Natural killer cell (primary cell): ENCODE measurements around the gene PRPF39. TPM values are rescaled to one million over a fixed set of nuclear protein-coding genes. Genes with fewer than 3 reads are reported as not detected.

Experiments
- ATAC-seq, 3 donors: fragments of 150-1000 bp in 2 of 3; fragments of 200-7000 bp in 1 of 3; cut with Tn5 transposase; 1 replicate in 1 of 3; 2 replicates in 2 of 3; pipeline ENCODE4 v1.10.0; 2021; ENCODE audit warnings: mild to moderate bottlenecking in 2 of 3, moderate library complexity in 2 of 3
- DNase-seq, 2 donors: peaks; one replicate each; pipeline versions ENCODE4 v3.0.0 to v3.0.0-alpha.2; 2013 to 2021; ENCODE audit warnings: mixed read lengths in 1 of 2
- H3K27ac ChIP-seq: one replicate; pipeline ENCODE4 v1.5.1; 2013; ENCODE audit warnings: mild to moderate bottlenecking, low read length
- H3K27me3 ChIP-seq: one replicate; pipeline ENCODE4 v1.6.1; 2013; ENCODE audit warnings: low read length; ENCODE audit not compliant: control insufficient read depth, insufficient read depth
- H3K36me3 ChIP-seq: one replicate; pipeline ENCODE4 v1.6.1; 2013; ENCODE audit warnings: low read length; ENCODE audit not compliant: control insufficient read depth, insufficient read depth
- H3K4me1 ChIP-seq: one replicate; pipeline ENCODE4 v1.6.1; 2013; ENCODE audit warnings: low read length; ENCODE audit not compliant: control insufficient read depth, insufficient read depth
- H3K4me3 ChIP-seq: one replicate; pipeline ENCODE4 v1.5.1; 2013; ENCODE audit warnings: low read length
- H3K9me3 ChIP-seq: one replicate; pipeline ENCODE4 v1.6.1; 2013; ENCODE audit warnings: low read length; ENCODE audit not compliant: control insufficient read depth, insufficient read depth
- H3K27ac Mint-ChIP-seq, 2 donors: one replicate each; pipeline ENCODE4 v1.8.0; 2022; ENCODE audit warnings: mild to moderate bottlenecking in 2 of 2, mixed read lengths in 2 of 2, moderate library complexity in 1 of 2
- H3K27me3 Mint-ChIP-seq, 2 donors: one replicate each; pipeline ENCODE4 v1.8.0; 2022; ENCODE audit warnings: low read depth in 2 of 2, mixed read lengths in 2 of 2
- H3K36me3 Mint-ChIP-seq: one replicate; pipeline ENCODE4 v1.8.0; 2022; ENCODE audit warnings: mixed read lengths
- H3K4me1 Mint-ChIP-seq, 2 donors: one replicate each; pipeline ENCODE4 v1.8.0; 2022; ENCODE audit warnings: mixed read lengths in 2 of 2
- H3K4me3 Mint-ChIP-seq: one replicate; pipeline ENCODE4 v1.8.0; 2022; ENCODE audit warnings: mild to moderate bottlenecking, moderate library complexity, mixed read lengths
- H3K9me3 Mint-ChIP-seq, 2 donors: one replicate each; pipeline ENCODE4 v1.8.0; 2022; ENCODE audit warnings: mixed read lengths in 2 of 2
- CTCF ChIP-seq: fragments of 200-600 bp; IDR thresholded peaks from one replicate; pipeline ENCODE4 v1.8.0; 2022; ENCODE audit warnings: antibody characterized with exemption
- WGBS: methylation state at CpG from one replicate; pipeline ENCODE4 v1.1.7; 2013; ENCODE audit warnings: missing lambda C conversion rate; ENCODE audit not compliant: insufficient coverage; 5-methylcytosine and 5-hydroxymethylcytosine counted together
- intact Hi-C: fragments of 100-400 bp; cut with micrococcal nuclease; formaldehyde crosslinking; loops from one replicate; pipeline ENCODE4 v1.14.2; 2022
- total RNA-seq, 4 donors: library from RNA; stranded (reverse); fragments of 120-200 nt in 1 of 4; gene quantifications; one replicate each; pipeline versions ENCODE4 v1.2.3 to v1.2.4, GENCODE V29; 2013 to 2022

PRPF39 gene
- total RNA-seq, 3 donors from 2014 or later (not counting 1 experiment from before 2014, with no cell fraction given) = 49.2 to 61.2 (median 52.5) TPM

GRCh38 chr14:45048385-45048784, 35.5 kb upstream of the PRPF39 start:
- H3K27ac Mint-ChIP-seq = no peak overlapping the region
- H3K27me3 ChIP-seq = no peaks in the 10 kb centered on the region
- H3K27me3 Mint-ChIP-seq = no peaks in the 10 kb centered on the region
- no peaks in the 10 kb centered on the region for H3K36me3 Mint-ChIP-seq
- H3K4me3 ChIP-seq = no peak overlapping the region
- intact Hi-C loops = no loop called here
- DNase-seq (no peak), ATAC-seq (no peak)
- H3K4me3 Mint-ChIP-seq = no peak overlapping the region
- H3K4me1 Mint-ChIP-seq = peaks cover 0 to 4% of the 10 kb centered on the region in 2 donors
- no peaks in the 10 kb centered on the region for H3K4me1 ChIP-seq
- no peaks in the 10 kb centered on the region for H3K9me3 Mint-ChIP-seq
- H3K9me3 ChIP-seq = no peaks in the 10 kb centered on the region
- H3K36me3 ChIP-seq = peaks cover 18% of the 10 kb centered on the region
- no peak overlapping the region for H3K27ac ChIP-seq
- TF ChIP-seq CTCF = no peak
- 100% methylated on average over 2 of the region's 2 CpGs for WGBS

GRCh38 chr14:45051180-45051579, 32.7 kb upstream of the PRPF39 start:
- Histone ChIP-seq H3K4me1 (no peaks in the 10 kb centered on the region), H3K27ac (no peak overlapping the region), H3K27me3 (no peaks in the 10 kb centered on the region), H3K9me3 (no peaks in the 10 kb centered on the region), H3K4me3 (no peak overlapping the region), H3K36me3 (peaks cover 13% of the 10 kb centered on the region)
- TF ChIP-seq CTCF = no peak
- DNase-seq (no peak), ATAC-seq (no peak)
- Mint-ChIP-seq H3K9me3 (no peaks in the 10 kb centered on the region), H3K4me3 (no peak overlapping the region), H3K27ac (no peak overlapping the region), H3K27me3 (no peaks in the 10 kb centered on the region), H3K36me3 (no peaks in the 10 kb centered on the region), H3K4me1 (peaks cover 0 to 4% of the 10 kb centered on the region in 2 donors)
- intact Hi-C loops = no loop called here

GRCh38 chr14:45051896-45052295, 32.0 kb upstream of the PRPF39 start:
- DNase-seq = no peak
- Mint-ChIP-seq H3K4me3 (no peak overlapping the region), H3K9me3 (no peaks in the 10 kb centered on the region), H3K27me3 (no peaks in the 10 kb centered on the region), H3K36me3 (peaks cover under 1% of the 10 kb centered on the region), H3K4me1 (peaks cover 0 to 7% of the 10 kb centered on the region in 2 donors), H3K27ac (no peak overlapping the region)
- WGBS = 100% methylated on average over 2 of the region's 4 CpGs
- no peak overlapping the region for H3K27ac ChIP-seq
- TF ChIP-seq CTCF = no peak
- H3K4me3 ChIP-seq = no peak overlapping the region
- no peaks in the 10 kb centered on the region for H3K9me3 ChIP-seq
- ATAC-seq = no peak
- H3K27me3 ChIP-seq = no peaks in the 10 kb centered on the region
- intact Hi-C loops = no loop called here
- H3K4me1 ChIP-seq = no peaks in the 10 kb centered on the region
- H3K36me3 ChIP-seq = peaks cover 6% of the 10 kb centered on the region

GRCh38 chr14:45057349-45057748, 26.6 kb upstream of the PRPF39 start:
- H3K4me1 ChIP-seq = no peaks in the 10 kb centered on the region
- H3K27me3 ChIP-seq = no peaks in the 10 kb centered on the region
- no peak overlapping the region for H3K27ac Mint-ChIP-seq
- intact Hi-C loops = no loop called here
- peaks cover 10% of the 10 kb centered on the region for H3K36me3 Mint-ChIP-seq
- ATAC-seq (no peak), DNase-seq (no peak)
- peaks cover 5% of the 10 kb centered on the region for H3K36me3 ChIP-seq
- no peaks in the 10 kb centered on the region for H3K9me3 ChIP-seq
- H3K27me3 Mint-ChIP-seq = no peaks in the 10 kb centered on the region
- 100% methylated on average over 2 of the region's 2 CpGs for WGBS
- no peak overlapping the region for H3K27ac ChIP-seq
- no peaks in the 10 kb centered on the region for H3K9me3 Mint-ChIP-seq
- H3K4me3 ChIP-seq = no peak overlapping the region
- H3K4me1 Mint-ChIP-seq = peaks cover 0 to 4% of the 10 kb centered on the region in 2 donors
- H3K4me3 Mint-ChIP-seq = no peak overlapping the region
- no peak for TF ChIP-seq CTCF
